Upper lobe of left lung (tissue), 6 donors: ENCODE measurements around the gene SPATA20. TPM values are rescaled to one million over a fixed set of nuclear protein-coding genes. Genes with fewer than 3 reads are reported as not detected.

Experiments used
- ATAC-seq, 2 donors: fragments of 200-7000 bp; cut with Tn5 transposase; one replicate each; pipeline ENCODE4 v1.9.1; 2022; ENCODE audit warnings: mild to moderate bottlenecking in 2 of 2, moderate library complexity in 2 of 2; ENCODE audit not compliant: low FRiP score in 2 of 2
- DNase-seq, 2 donors: peaks; one replicate each; pipeline ENCODE4 v3.0.0-alpha.2; 2019 to 2020
- H3K27ac ChIP-seq, 4 donors: fragments of 200-600 bp; sonication (generic); one replicate each; pipeline ENCODE4 v1.5.1; 2016 to 2019
- H3K27me3 ChIP-seq, 4 donors: fragments of 200-600 bp; sonication (generic); one replicate each; pipeline ENCODE4 v1.5.1; 2017 to 2019
- H3K36me3 ChIP-seq, 4 donors: fragments of 200-600 bp; sonication (generic); one replicate each; pipeline ENCODE4 v1.5.1; 2016 to 2019
- H3K4me1 ChIP-seq, 4 donors: fragments of 200-600 bp; sonication (generic); one replicate each; pipeline ENCODE4 v1.5.1; 2018 to 2019
- H3K4me3 ChIP-seq, 4 donors: fragments of 200-600 bp; sonication (generic); one replicate each; pipeline ENCODE4 v1.5.1; 2017 to 2019; ENCODE audit warnings: mild to moderate bottlenecking in 2 of 4, moderate library complexity in 1 of 4
- H3K9me3 ChIP-seq, 4 donors: fragments of 200-600 bp; sonication (generic); one replicate each; pipeline ENCODE4 v1.5.1; 2018 to 2019
- CTCF ChIP-seq, 6 experiments: fragments of 450-650 bp in 4 of 6; fragments of 200-600 bp in 2 of 6; sonication (generic) in 2 of 6; IDR thresholded peaks; one replicate each; pipeline ENCODE4 v1.5.1; 2016 to 2019; ENCODE audit warnings: antibody characterized with exemption in 6 of 6
- EP300 ChIP-seq, 4 donors: sonication (generic); formaldehyde crosslinking; IDR thresholded peaks; one replicate each; pipeline ENCODE4 v1.5.1; 2017; ENCODE audit warnings: antibody characterized with exemption in 4 of 4, control low read depth in 2 of 4
- POLR2A ChIP-seq, 4 donors: fragments of 450-650 bp; IDR thresholded peaks; one replicate each; pipeline ENCODE4 v1.5.1; 2016 to 2017; ENCODE audit warnings: antibody characterized with exemption in 4 of 4, mild to moderate bottlenecking in 2 of 4
- POLR2AphosphoS5 ChIP-seq, 2 donors: sonication (generic); formaldehyde crosslinking; IDR thresholded peaks; one replicate each; pipeline ENCODE4 v1.5.1; 2017; ENCODE audit warnings: antibody characterized with exemption in 2 of 2
- WGBS, 2 donors: methylation state at CpG; one replicate each; pipeline ENCODE4 v1.1.5; 2017 to 2018; 5-methylcytosine and 5-hydroxymethylcytosine counted together
- total RNA-seq, 6 donors: library from RNA; depleted of rRNA in 4 of 6; stranded (reverse); fragments of >200 nt in 4 of 6; gene quantifications; one replicate each; pipeline versions ENCODE4 v1.1.0 to v1.2.1, GENCODE V29; 2016 to 2021
- donor health status: DM: no; HTN: no; CAD: no; lungs with moderate emphysema.
- donor health status: DM: no; HTN: yes; CAD: no; lungs with severe emphysema.

SPATA20 gene
- total RNA-seq, 6 donors from 2014 or later, result 32.9 to 111 (median 46.4) TPM

- 68 to 83% methylated on average over 16 to 24 of the region's 24 CpGs for WGBS, 2 donors
- H3K27me3 ChIP-seq, result peaks cover 0 to 14% (median 6%) of the 10 kb centered on the region in 4 donors
- ATAC-seq, result peak; percentile 42 to 73
- H3K4me3 ChIP-seq, result peak overlapping the region in 1 of 4 donors; percentile 2
- peaks cover 14 to 28% (median 26%) of the 10 kb centered on the region in 4 donors for H3K4me1 ChIP-seq
- H3K36me3 ChIP-seq, result no peaks in the 10 kb centered on the region
- TF ChIP-seq CTCF (IDR thresholded peaks at IDR 0.05) (peak in 4 of 6 experiments; percentile 33 to 60 (median 48)), POLR2AphosphoS5 (IDR thresholded peaks at IDR 0.05) (no peak)
- no peaks in the 10 kb centered on the region for H3K9me3 ChIP-seq
- peak; percentile 51 to 74 for DNase-seq
- H3K27ac ChIP-seq, result peak overlapping the region in 1 of 4 donors; percentile 35
These were observed 12.6 kb upstream of the SPATA20 start for GRCh38 chr17:50534222-50534978.

GRCh38 chr17:50534979-50535326 is 12.0 kb upstream of the SPATA20 start:
- DNase-seq (no peak), ATAC-seq (no peak)
- Histone ChIP-seq H3K4me1 (peaks cover 14 to 28% (median 26%) of the 10 kb centered on the region in 4 donors), H3K27me3 (peaks cover 0 to 14% (median 6%) of the 10 kb centered on the region in 4 donors), H3K27ac (no peak overlapping the region), H3K36me3 (no peaks in the 10 kb centered on the region), H3K4me3 (no peak overlapping the region), H3K9me3 (no peaks in the 10 kb centered on the region)
- no peak for TF ChIP-seq POLR2AphosphoS5 (IDR thresholded peaks at IDR 0.05)
- no peak for TF ChIP-seq CTCF (IDR thresholded peaks at IDR 0.05)
- TF ChIP-seq EP300 (IDR thresholded peaks at IDR 0.05), result no peak
- TF ChIP-seq POLR2A (IDR thresholded peaks at IDR 0.05), result no peak
- WGBS, 2 donors, result 81 to 94% methylated on average over 2 of the region's 2 CpGs

- no peak overlapping the region for H3K4me3 ChIP-seq
- DNase-seq (no peak), ATAC-seq (no peak)
- TF ChIP-seq POLR2A (IDR thresholded peaks at IDR 0.05) (no peak), EP300 (IDR thresholded peaks at IDR 0.05) (no peak), CTCF (IDR thresholded peaks at IDR 0.05) (no peak), POLR2AphosphoS5 (IDR thresholded peaks at IDR 0.05) (no peak)
- peaks cover 14 to 28% (median 26%) of the 10 kb centered on the region in 4 donors for H3K4me1 ChIP-seq
- no peaks in the 10 kb centered on the region for H3K9me3 ChIP-seq
- no peak overlapping the region for H3K27ac ChIP-seq
- 88 to 90% methylated on average over 6 to 7 of the region's 7 CpGs for WGBS, 2 donors
- H3K36me3 ChIP-seq, result no peaks in the 10 kb centered on the region
- H3K27me3 ChIP-seq, result peaks cover 0 to 14% (median 6%) of the 10 kb centered on the region in 4 donors
These were observed 11.6 kb upstream of the SPATA20 start for GRCh38 chr17:50535407-50535806.

GRCh38 chr17:50536683-50537646 is 10.0 kb upstream of the SPATA20 start:
- H3K4me3 ChIP-seq, result no peak overlapping the region
- WGBS, 2 donors, result 94 to 95% methylated on average over 37 to 43 of the region's 45 CpGs
- peaks cover 18 to 38% (median 34%) of the 10 kb centered on the region in 4 donors for H3K4me1 ChIP-seq
- ATAC-seq (no peak), DNase-seq (peak in 1 of 2 donors; percentile 79)
- H3K9me3 ChIP-seq, result no peaks in the 10 kb centered on the region
- H3K27me3 ChIP-seq, result peaks cover 0 to 12% (median 6%) of the 10 kb centered on the region in 4 donors
- no peaks in the 10 kb centered on the region for H3K36me3 ChIP-seq
- no peak overlapping the region for H3K27ac ChIP-seq
- no peak for TF ChIP-seq POLR2A (IDR thresholded peaks at IDR 0.05)
- TF ChIP-seq CTCF (IDR thresholded peaks at IDR 0.05), result no peak
- no peak for TF ChIP-seq EP300 (IDR thresholded peaks at IDR 0.05)
- no peak for TF ChIP-seq POLR2AphosphoS5 (IDR thresholded peaks at IDR 0.05)
